DOHH2 (cell line): ENCODE data around the gene TAL2.

Experiments used
- H3F3A ChIP-seq: fragments of 200-600 bp; sonication (generic), shearing (Covaris generic); 2 replicates; pipeline ENCODE4 v1.6.0; 2016; ENCODE audit warnings: antibody characterized with exemption, mild to moderate bottlenecking; ENCODE audit not compliant: control insufficient read depth, insufficient read depth
- H3K27ac ChIP-seq: fragments of 200-600 bp; sonication (generic); 2 replicates; pipeline ENCODE4 v1.5.1; 2014; ENCODE audit warnings: low read depth, mild to moderate bottlenecking, low read length, moderate library complexity
- H3K27me3 ChIP-seq: fragments of 200-600 bp; sonication (generic); 2 replicates; pipeline ENCODE4 v1.6.1; 2014; ENCODE audit warnings: mild to moderate bottlenecking, low read length, mixed read lengths; ENCODE audit not compliant: control insufficient read depth
- H3K36me3 ChIP-seq: fragments of 200-600 bp; sonication (generic); 2 replicates; pipeline ENCODE4 v1.6.1; 2014; ENCODE audit warnings: mild to moderate bottlenecking, low read length, moderate library complexity, mixed read lengths; ENCODE audit not compliant: control insufficient read depth
- H3K4me1 ChIP-seq: fragments of 200-600 bp; sonication (generic); 2 replicates; pipeline ENCODE4 v1.6.1; 2014; ENCODE audit warnings: mild to moderate bottlenecking, low read length, mixed read lengths; ENCODE audit not compliant: control insufficient read depth
- H3K4me2 ChIP-seq: fragments of 200-600 bp; sonication (generic); 2 replicates; pipeline ENCODE4 v1.6.0; 2014; ENCODE audit warnings: mild to moderate bottlenecking, low read length, moderate library complexity
- H3K4me3 ChIP-seq: fragments of 200-600 bp; sonication (generic); 2 replicates; pipeline ENCODE4 v1.5.1; 2014; ENCODE audit warnings: mild to moderate bottlenecking, low read length, mixed read lengths
- H3K79me2 ChIP-seq: fragments of 200-600 bp; sonication (generic); 2 replicates; pipeline ENCODE4 v1.6.1; 2014; ENCODE audit warnings: mild to moderate bottlenecking, low read length, mixed read lengths; ENCODE audit not compliant: control insufficient read depth
- H3K9me2 ChIP-seq: fragments of 200-600 bp; sonication (generic); replicated peaks from 2 replicates; pipeline ENCODE4 v1.6.1; 2014; ENCODE audit warnings: mild to moderate bottlenecking, low read length, mixed read lengths; ENCODE audit not compliant: control insufficient read depth
- H3K9me3 ChIP-seq: fragments of 200-600 bp; sonication (generic); 2 replicates; pipeline ENCODE4 v1.6.1; 2014; ENCODE audit warnings: antibody characterized with exemption, low read length, mixed read lengths; ENCODE audit not compliant: control insufficient read depth, insufficient read depth
- H4K20me1 ChIP-seq: fragments of 200-600 bp; sonication (generic); 2 replicates; pipeline ENCODE4 v1.6.0; 2014; ENCODE audit warnings: low read depth, mild to moderate bottlenecking, antibody characterized with exemption, low read length, moderate library complexity; ENCODE audit not compliant: control insufficient read depth, insufficient read depth
- CTCF ChIP-seq: fragments of 200-600 bp; sonication (generic); IDR thresholded peaks from one replicate; pipeline ENCODE4 v1.5.1; 2014; ENCODE audit warnings: antibody characterized with exemption, mild to moderate bottlenecking, low read depth, low read length; ENCODE audit not compliant: poor library complexity, severe bottlenecking
- EZH2phosphoT487 ChIP-seq: fragments of 200-600 bp; sonication (generic); IDR thresholded peaks from 2 replicates; pipeline ENCODE4 v1.6.1; 2017; ENCODE audit warnings: borderline replicate concordance, mild to moderate bottlenecking, antibody characterized with exemption, low read length, moderate library complexity, mixed read lengths

TAL2 gene

GRCh38 chr9:105678781-105679180 is 16.5 kb downstream of the TAL2 start:
- no peak overlapping the region for H3K4me2 ChIP-seq
- H4K20me1 ChIP-seq, result no peaks in the 10 kb centered on the region
- no peak overlapping the region for H3K27ac ChIP-seq
- H3K27me3 ChIP-seq, result no peaks in the 10 kb centered on the region
- no peaks in the 10 kb centered on the region for H3F3A ChIP-seq
- H3K36me3 ChIP-seq, result no peaks in the 10 kb centered on the region
- TF ChIP-seq CTCF (no peak), EZH2phosphoT487 (no peak)
- peaks cover 21% of the 10 kb centered on the region for H3K4me1 ChIP-seq
- no peaks in the 10 kb centered on the region for H3K79me2 ChIP-seq
- no peaks in the 10 kb centered on the region for H3K9me2 ChIP-seq
- no peaks in the 10 kb centered on the region for H3K9me3 ChIP-seq
- no peak overlapping the region for H3K4me3 ChIP-seq

GRCh38 chr9:105679257-105680022 is 17.2 kb downstream of the TAL2 start:
- Histone ChIP-seq H4K20me1 (no peaks in the 10 kb centered on the region), H3K4me3 (no peak overlapping the region), H3K9me2 (no peaks in the 10 kb centered on the region), H3K27me3 (no peaks in the 10 kb centered on the region), H3F3A (no peaks in the 10 kb centered on the region), H3K27ac (no peak overlapping the region), H3K4me2 (no peak overlapping the region), H3K36me3 (no peaks in the 10 kb centered on the region), H3K9me3 (no peaks in the 10 kb centered on the region), H3K79me2 (no peaks in the 10 kb centered on the region), H3K4me1 (peaks cover 15% of the 10 kb centered on the region)
- no peak for TF ChIP-seq CTCF
- no peak for TF ChIP-seq EZH2phosphoT487

GRCh38 chr9:105681313-105681712 is 19.1 kb downstream of the TAL2 start:
- H3K36me3 ChIP-seq, result no peaks in the 10 kb centered on the region
- no peak overlapping the region for H3K27ac ChIP-seq
- no peak overlapping the region for H3K4me3 ChIP-seq
- no peaks in the 10 kb centered on the region for H3K9me2 ChIP-seq
- H3F3A ChIP-seq, result no peaks in the 10 kb centered on the region
- no peaks in the 10 kb centered on the region for H3K27me3 ChIP-seq
- TF ChIP-seq CTCF (no peak), EZH2phosphoT487 (no peak)
- no peak overlapping the region for H3K4me2 ChIP-seq
- no peaks in the 10 kb centered on the region for H3K79me2 ChIP-seq
- H3K4me1 ChIP-seq, result peaks cover 5% of the 10 kb centered on the region
- no peaks in the 10 kb centered on the region for H3K9me3 ChIP-seq
- no peaks in the 10 kb centered on the region for H4K20me1 ChIP-seq
